Stimulated activated CD4-positive, alpha-beta T cell treated with anti-CD3 and anti-CD28 coated beads, Interleukin-15, amount 100 ng/mL, for 1 hour (primary cell): Measurements from ENCODE around the gene HNRNPAB.
"Not testable (repeated sequence)": the region's sequence is repeated elsewhere in the genome, so short reads cannot be mapped to it uniquely, and the experiment has no call there.

Source experiments
- DNase-seq, 2 donors: peaks; one replicate each; pipeline ENCODE4 v3.0.0-alpha.2; 2020; ENCODE audit warnings: low read depth in 1 of 2, low spot score in 1 of 2

Gene HNRNPAB

GRCh38 chr5:178241688-178242231, 37.4 kb downstream of the HNRNPAB start:
- DNase-seq, result no peak

DNA sequence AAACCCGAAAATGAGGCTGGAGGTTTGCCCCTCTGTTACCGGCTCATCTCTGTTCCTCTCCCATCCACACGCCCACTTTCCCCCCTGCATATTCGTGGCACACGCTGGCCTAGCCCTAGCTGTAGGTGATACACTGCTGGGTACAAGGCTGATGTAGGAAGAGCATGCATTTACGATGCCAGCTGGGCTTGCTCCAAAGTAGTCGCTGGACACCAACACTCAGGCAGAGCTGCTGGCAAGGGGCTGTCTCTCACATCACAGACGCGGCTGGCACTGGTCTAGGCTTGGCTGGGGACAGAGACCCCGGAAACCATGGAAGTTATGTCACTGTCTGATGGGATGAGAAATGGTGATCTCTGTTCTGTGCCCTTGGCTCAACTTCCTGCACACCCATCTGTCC, 38.1 kb downstream of the HNRNPAB start:
- DNase-seq, result no peak

GRCh38 chr5:178244576-178244975, 40.2 kb downstream of the HNRNPAB start:
- DNase-seq, result no peak

- no peak for DNase-seq
These were observed 41.1 kb downstream of the HNRNPAB start for GRCh38 chr5:178245389-178245788.

GRCh38 chr5:178246624-178247279, 42.4 kb downstream of the HNRNPAB start:
- no peak for DNase-seq

- no peak for DNase-seq
These were observed 43.4 kb downstream of the HNRNPAB start for GRCh38 chr5:178247481-178248456.

- DNase-seq, result no peak
These were observed 44.4 kb downstream of the HNRNPAB start for GRCh38 chr5:178248750-178249149.

GRCh38 chr5:178249191-178249989, 45.1 kb downstream of the HNRNPAB start:
- DNase-seq, result no peak

- DNase-seq, result no peak
These were observed 45.9 kb downstream of the HNRNPAB start for GRCh38 chr5:178250263-178250662.

- no peak for DNase-seq
These were observed 47.9 kb downstream of the HNRNPAB start for GRCh38 chr5:178252258-178252657.

- not testable (repeated sequence) for DNase-seq
These were observed 49.3 kb downstream of the HNRNPAB start for GRCh38 chr5:178253632-178254031.

- no peak for DNase-seq
These were observed 52.4 kb downstream of the HNRNPAB start for GRCh38 chr5:178256746-178257145.

DNA sequence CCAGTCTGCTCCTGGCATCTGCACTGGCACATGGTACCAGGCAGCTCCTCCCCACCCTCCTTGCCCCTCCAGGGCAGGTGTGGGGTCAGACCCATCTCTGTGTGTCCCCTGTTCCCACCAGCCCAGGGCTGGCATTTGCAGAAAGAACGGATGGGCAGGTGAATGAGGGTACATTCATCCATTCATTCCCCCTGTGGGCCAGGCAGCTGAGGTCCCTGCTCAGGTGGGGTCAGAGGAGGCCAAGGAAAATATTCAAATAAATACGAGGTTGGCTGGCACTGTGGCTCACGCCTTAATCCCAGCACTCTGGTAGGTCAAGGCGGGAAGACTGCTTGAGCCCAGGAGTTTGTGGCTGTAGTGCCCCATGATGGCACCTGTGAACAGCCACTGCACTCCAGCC, 53.3 kb downstream of the HNRNPAB start:
- DNase-seq, result no peak

DNA sequence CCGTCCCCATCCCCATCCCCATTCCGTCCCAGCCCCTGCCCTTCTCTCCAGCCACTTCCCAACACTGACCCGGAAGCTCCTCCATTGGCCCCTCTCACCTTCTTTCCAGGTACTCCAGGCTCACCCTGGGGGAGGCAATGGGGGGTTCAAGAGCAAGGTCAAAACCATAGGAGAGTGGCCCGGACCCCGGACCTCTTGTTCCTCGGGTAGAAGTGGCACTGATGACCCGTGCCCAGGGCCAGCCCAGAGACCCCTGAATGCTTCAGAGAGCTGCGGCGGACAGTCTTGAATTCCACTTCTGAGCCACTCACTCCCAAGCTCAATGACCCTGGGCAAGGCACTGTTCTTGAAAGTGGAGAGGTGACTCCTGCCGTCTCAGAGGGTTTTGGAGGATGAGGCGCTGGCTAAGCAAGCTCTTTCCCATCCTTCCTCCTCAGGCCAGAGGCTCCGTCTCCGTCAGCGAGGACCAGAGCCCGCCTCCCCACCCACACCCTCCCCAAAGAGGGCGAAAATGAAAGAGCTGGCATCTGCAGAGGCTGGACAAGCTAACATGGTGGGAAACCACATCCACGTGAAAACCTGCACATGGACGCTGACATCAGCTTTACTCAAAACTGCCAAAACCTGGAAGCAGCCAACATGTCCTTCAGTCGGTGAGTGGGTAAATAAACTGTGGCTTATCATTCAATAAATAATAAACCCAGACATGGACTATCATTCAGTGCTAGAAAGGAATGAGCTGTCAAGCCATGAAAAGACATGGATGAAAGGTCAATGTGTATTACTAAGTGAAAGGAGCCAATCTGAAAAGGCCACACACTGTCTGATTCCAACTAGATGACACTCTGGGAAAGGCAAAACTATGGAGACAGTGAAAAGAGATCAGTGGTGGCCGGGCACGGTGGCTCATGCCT, 55.5 kb downstream of the HNRNPAB start:
- DNase-seq, result no peak
